SU-DHL-6 (cell line): ENCODE data around the gene MED26.
A peak's percentile ranks its signal among the peaks of the same experiment; 100 is the strongest.

ENCODE experiments used
- H2AFZ ChIP-seq: fragments of 200-600 bp; sonication (generic); 2 replicates; pipeline ENCODE4 v1.6.1; 2014; ENCODE audit warnings: low read depth, mild to moderate bottlenecking, moderate library complexity, mixed read lengths, antibody characterized with exemption, low read length; ENCODE audit not compliant: severe bottlenecking
- H3F3A ChIP-seq: fragments of 200-600 bp; shearing (Covaris generic); 2 replicates; pipeline ENCODE4 v1.6.0; 2016; ENCODE audit warnings: antibody characterized with exemption, mild to moderate bottlenecking; ENCODE audit not compliant: insufficient read depth
- H3K27ac ChIP-seq: fragments of 200-600 bp; sonication (generic); 2 replicates; pipeline ENCODE4 v1.5.1; 2016; ENCODE audit warnings: low read depth, mild to moderate bottlenecking, low read length, moderate library complexity, mixed read lengths
- H3K27me3 ChIP-seq: fragments of 200-600 bp; sonication (generic), shearing (Covaris generic); 2 replicates; pipeline ENCODE4 v1.6.0; 2014; ENCODE audit warnings: mild to moderate bottlenecking, low read length
- H3K36me3 ChIP-seq: fragments of 200-600 bp; sonication (generic); 2 replicates; pipeline ENCODE4 v1.6.1; 2014; ENCODE audit warnings: mild to moderate bottlenecking, low read length, mixed read lengths
- H3K4me2 ChIP-seq: fragments of 300-600, 200-600 bp; shearing (Covaris generic), sonication (generic); 2 replicates; pipeline ENCODE4 v1.6.0; 2014; ENCODE audit warnings: low read length, low read depth, mild to moderate bottlenecking; ENCODE audit not compliant: poor library complexity, severe bottlenecking
- H3K4me3 ChIP-seq: fragments of 200-600 bp; sonication (generic); 2 replicates; pipeline ENCODE4 v1.5.1; 2014; ENCODE audit warnings: antibody characterized with exemption, low read length, mild to moderate bottlenecking, mixed read lengths; ENCODE audit not compliant: insufficient read depth, poor library complexity, severe bottlenecking
- H3K79me2 ChIP-seq: fragments of 200-600 bp; sonication (generic); 2 replicates; pipeline ENCODE4 v1.6.1; 2014; ENCODE audit warnings: mild to moderate bottlenecking, low read length, moderate library complexity; ENCODE audit not compliant: insufficient read depth
- H3K9ac ChIP-seq: fragments of 200-600 bp; sonication (generic); 2 replicates; pipeline ENCODE4 v1.7.0; 2014; ENCODE audit warnings: mild to moderate bottlenecking, low read length
- H3K9me2 ChIP-seq: fragments of 200-600 bp; sonication (generic); replicated peaks from 2 replicates; pipeline ENCODE4 v1.6.1; 2014; ENCODE audit warnings: low read length; ENCODE audit not compliant: insufficient read depth
- H3K9me3 ChIP-seq: fragments of 200-600 bp; sonication (generic); 2 replicates; pipeline ENCODE4 v1.6.1; 2014; ENCODE audit warnings: low read length, mixed read lengths; ENCODE audit not compliant: insufficient read depth
- H4K20me1 ChIP-seq: fragments of 200-600 bp; sonication (generic); 2 replicates; pipeline ENCODE4 v1.6.1; 2014; ENCODE audit warnings: low read depth, mild to moderate bottlenecking, antibody characterized with exemption, low read length, moderate library complexity, mixed read lengths
- CTCF ChIP-seq: fragments of 200-600 bp; sonication (generic); IDR thresholded peaks from one replicate; pipeline ENCODE4 v1.5.1; 2017; ENCODE audit warnings: antibody characterized with exemption, mild to moderate bottlenecking, low read length, moderate library complexity; ENCODE audit not compliant: insufficient read depth, poor library complexity, severe bottlenecking
- EZH2phosphoT487 ChIP-seq: fragments of 200-600 bp; sonication (generic), shearing (Covaris generic); conservative IDR thresholded peaks from 2 replicates; pipeline ENCODE4 v1.6.1; 2018; ENCODE audit warnings: mild to moderate bottlenecking, antibody characterized with exemption, low read length, moderate library complexity, mixed read lengths

Gene MED26

GRCh38 chr19:16623066-16623465, 4.9 kb downstream of the MED26 start:
- no peaks in the 10 kb centered on the region for H3K9me3 ChIP-seq
- H4K20me1 ChIP-seq, result peaks cover 7% of the 10 kb centered on the region; the same call in 1 of the 2 replicates
- no peak overlapping the region for H3K4me3 ChIP-seq
- no peak overlapping the region for H2AFZ ChIP-seq
- peak overlapping the region; percentile 43; the same call in 1 of the 2 replicates for H3K27ac ChIP-seq
- H3K79me2 ChIP-seq, result peaks cover 99% of the 10 kb centered on the region
- TF ChIP-seq CTCF (no peak), EZH2phosphoT487 (no peak)
- H3K27me3 ChIP-seq, result no peaks in the 10 kb centered on the region
- peak overlapping the region; percentile 12; the same call in 1 of the 2 replicates for H3K9ac ChIP-seq
- 0 out of 2 replicates have a peak, but pooled peaks cover 4% of the 10 kb centered on the region for H3F3A ChIP-seq
- H3K4me2 ChIP-seq, result peak overlapping the region; percentile 4
- no peaks in the 10 kb centered on the region for H3K36me3 ChIP-seq
- no peaks in the 10 kb centered on the region for H3K9me2 ChIP-seq

DNA sequence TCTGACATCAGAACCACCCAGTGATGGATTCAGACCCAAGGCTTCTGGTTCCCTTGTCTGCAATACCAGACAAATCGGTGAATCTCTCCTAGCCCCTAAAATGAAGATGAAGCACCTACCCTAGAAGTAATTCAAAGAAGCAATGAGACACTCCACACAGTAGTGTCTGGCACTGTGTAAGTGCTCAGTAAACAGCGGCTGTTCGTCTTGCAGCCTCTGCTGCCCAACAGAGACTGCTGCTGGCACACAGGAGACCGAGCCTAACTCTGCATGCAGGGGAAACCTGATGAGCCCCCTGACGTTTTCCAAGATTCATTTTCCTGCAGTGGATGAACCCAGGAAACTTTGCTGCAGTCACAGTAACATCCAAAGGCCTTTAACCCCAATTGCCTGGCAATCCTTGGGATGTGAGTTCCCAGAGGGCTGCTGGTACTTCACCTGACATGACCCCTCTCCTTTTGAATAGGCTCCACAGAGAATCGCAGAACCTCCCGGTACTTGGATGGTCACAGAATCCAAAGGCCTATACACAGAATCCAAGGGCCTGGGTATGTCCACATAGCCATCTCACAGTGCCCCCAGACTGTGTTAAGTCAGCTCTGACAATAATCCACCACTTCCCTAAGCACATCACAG, 6.7 kb downstream of the MED26 start:
- H3K36me3 ChIP-seq, result no peaks in the 10 kb centered on the region

DNA sequence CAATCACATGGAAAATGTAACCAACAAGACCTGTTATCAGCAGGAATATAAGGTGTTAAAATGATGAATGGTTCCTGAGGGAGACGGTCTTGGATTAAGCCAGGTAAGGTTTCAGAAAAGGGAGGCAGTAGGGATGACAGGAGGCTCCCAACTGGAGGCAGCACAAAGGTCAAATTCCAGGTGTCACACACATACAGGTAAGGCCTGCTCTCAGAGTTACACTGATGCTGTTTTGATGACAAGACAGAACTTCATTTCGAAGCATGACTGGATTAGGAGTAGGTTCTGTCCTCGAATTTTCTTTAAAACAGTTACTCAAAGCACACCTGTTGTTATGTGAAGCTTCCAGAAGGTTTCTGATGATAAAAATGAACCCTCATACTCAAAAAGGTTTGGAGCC, 7.4 kb downstream of the MED26 start:
- Histone ChIP-seq H3K27ac (no peak overlapping the region; the same call in 1 of the 2 replicates), H3F3A (0 out of 2 replicates have a peak, but pooled peaks cover 4% of the 10 kb centered on the region), H3K27me3 (no peaks in the 10 kb centered on the region), H3K4me2 (no peak overlapping the region), H3K9me2 (no peaks in the 10 kb centered on the region), H4K20me1 (no peaks in the 10 kb centered on the region; the same call in 1 of the 2 replicates), H3K9me3 (no peaks in the 10 kb centered on the region), H2AFZ (no peak overlapping the region), H3K36me3 (no peaks in the 10 kb centered on the region), H3K4me3 (no peak overlapping the region), H3K9ac (no peak overlapping the region), H3K79me2 (peaks cover 100% of the 10 kb centered on the region)
- no peak for TF ChIP-seq EZH2phosphoT487

More for the DNA sequence above, 6.7 kb downstream of the MED26 start:
- Histone ChIP-seq H4K20me1 (peaks cover 4% of the 10 kb centered on the region; the same call in 1 of the 2 replicates), H3K4me2 (no peak overlapping the region), H3K9me3 (no peaks in the 10 kb centered on the region), H3K4me3 (no peak overlapping the region), H3F3A (0 out of 2 replicates have a peak, but pooled peaks cover 4% of the 10 kb centered on the region), H3K9ac (0 out of 2 replicates have a peak overlapping the region, but pooled peaks have one; percentile 2), H2AFZ (no peak overlapping the region), H3K9me2 (no peaks in the 10 kb centered on the region), H3K79me2 (peaks cover 100% of the 10 kb centered on the region), H3K27me3 (no peaks in the 10 kb centered on the region), H3K27ac (no peak overlapping the region)
- TF ChIP-seq CTCF (no peak), EZH2phosphoT487 (no peak)

GRCh38 chr19:16620018-16620417, 8.0 kb downstream of the MED26 start:
- H2AFZ ChIP-seq, result no peak overlapping the region
- TF ChIP-seq CTCF (no peak), EZH2phosphoT487 (no peak)
- H3K79me2 ChIP-seq, result peaks cover 100% of the 10 kb centered on the region
- H3K4me2 ChIP-seq, result peak overlapping the region; percentile 36
- H4K20me1 ChIP-seq, result no peaks in the 10 kb centered on the region; the same call in 1 of the 2 replicates
- 0 out of 2 replicates have a peak, but pooled peaks cover 4% of the 10 kb centered on the region for H3F3A ChIP-seq
- H3K9ac ChIP-seq, result no peak overlapping the region
- H3K36me3 ChIP-seq, result no peaks in the 10 kb centered on the region
- H3K9me2 ChIP-seq, result no peaks in the 10 kb centered on the region
- H3K9me3 ChIP-seq, result no peaks in the 10 kb centered on the region
- no peak overlapping the region for H3K4me3 ChIP-seq
- H3K27ac ChIP-seq, result no peak overlapping the region
- H3K27me3 ChIP-seq, result no peaks in the 10 kb centered on the region
